AG10803 (cell line): ENCODE measurements around the gene RAP2C.

ENCODE experiments used
- DNase-seq: peaks from one replicate; pipeline ENCODE4 v3.0.0; 2010; ENCODE audit warnings: low read depth
- H3K4me3 ChIP-seq: 2 replicates; pipeline ENCODE4 v1.5.1; 2011; ENCODE audit warnings: mild to moderate bottlenecking, low read length, control low read depth
- TF ChIP-seq, protein P1 (sequence below): conservative IDR thresholded peaks from 2 replicates; pipeline ENCODE4 v1.5.1; 2011; ENCODE audit warnings: mild to moderate bottlenecking, low read length, control low read depth, inconsistent platforms

RAP2C gene

DNA sequence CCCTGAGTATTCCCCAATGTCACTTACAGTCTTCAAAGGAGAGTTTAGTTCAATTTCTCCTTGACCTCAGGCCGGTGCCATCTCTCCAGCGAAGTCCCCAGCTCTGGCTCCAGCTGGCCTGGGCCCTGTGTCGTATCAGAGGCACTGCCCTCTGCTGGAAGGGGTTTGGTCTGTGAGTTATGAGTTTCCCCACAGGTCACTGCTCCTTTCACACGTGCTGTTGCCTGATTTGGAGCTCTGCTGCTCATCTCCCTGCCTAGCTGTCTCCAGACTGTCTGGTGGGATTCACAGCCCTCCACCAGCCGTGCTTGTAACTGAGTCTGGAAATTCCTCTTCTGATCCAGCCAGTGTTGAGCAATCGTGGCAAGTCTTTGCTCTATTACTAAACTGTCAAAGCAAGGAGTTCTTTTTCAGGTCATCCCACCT lies at the start of gene RAP2C:
RAP2C (minus strand) TSS at position 105 of the 426 bp plus-strand sequence. CDS start 2,179 bp downstream, outside the sequence.
- peak within 1 kb of the TSS; percentile 75 for H3K4me3 ChIP-seq
- peak; percentile 59 for DNase-seq
- TF ChIP-seq, protein P1, sequence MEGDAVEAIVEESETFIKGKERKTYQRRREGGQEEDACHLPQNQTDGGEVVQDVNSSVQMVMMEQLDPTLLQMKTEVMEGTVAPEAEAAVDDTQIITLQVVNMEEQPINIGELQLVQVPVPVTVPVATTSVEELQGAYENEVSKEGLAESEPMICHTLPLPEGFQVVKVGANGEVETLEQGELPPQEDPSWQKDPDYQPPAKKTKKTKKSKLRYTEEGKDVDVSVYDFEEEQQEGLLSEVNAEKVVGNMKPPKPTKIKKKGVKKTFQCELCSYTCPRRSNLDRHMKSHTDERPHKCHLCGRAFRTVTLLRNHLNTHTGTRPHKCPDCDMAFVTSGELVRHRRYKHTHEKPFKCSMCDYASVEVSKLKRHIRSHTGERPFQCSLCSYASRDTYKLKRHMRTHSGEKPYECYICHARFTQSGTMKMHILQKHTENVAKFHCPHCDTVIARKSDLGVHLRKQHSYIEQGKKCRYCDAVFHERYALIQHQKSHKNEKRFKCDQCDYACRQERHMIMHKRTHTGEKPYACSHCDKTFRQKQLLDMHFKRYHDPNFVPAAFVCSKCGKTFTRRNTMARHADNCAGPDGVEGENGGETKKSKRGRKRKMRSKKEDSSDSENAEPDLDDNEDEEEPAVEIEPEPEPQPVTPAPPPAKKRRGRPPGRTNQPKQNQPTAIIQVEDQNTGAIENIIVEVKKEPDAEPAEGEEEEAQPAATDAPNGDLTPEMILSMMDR: peak; percentile 70

DNA sequence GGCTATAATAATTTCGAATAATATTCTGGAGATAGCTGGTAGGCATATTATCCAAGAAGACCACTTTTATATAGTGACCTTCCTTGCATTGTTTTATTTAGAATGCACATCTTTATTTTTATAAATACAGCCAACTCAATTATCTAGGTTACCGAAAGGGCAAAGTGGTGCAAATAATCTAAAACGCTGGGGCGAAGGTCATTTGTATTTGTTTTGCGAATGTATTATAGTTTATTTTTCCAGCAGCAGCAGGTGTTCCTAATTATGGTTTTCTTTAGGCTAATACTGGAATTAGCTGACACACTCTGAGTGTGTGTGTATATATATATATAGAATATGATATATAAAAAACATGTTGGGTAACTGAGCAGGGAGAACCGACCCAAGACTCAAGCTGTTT lies 48.1 kb upstream of the RAP2C start:
- no peak overlapping the region for H3K4me3 ChIP-seq
- DNase-seq: no peak
- TF ChIP-seq, protein P1: no peak

DNA sequence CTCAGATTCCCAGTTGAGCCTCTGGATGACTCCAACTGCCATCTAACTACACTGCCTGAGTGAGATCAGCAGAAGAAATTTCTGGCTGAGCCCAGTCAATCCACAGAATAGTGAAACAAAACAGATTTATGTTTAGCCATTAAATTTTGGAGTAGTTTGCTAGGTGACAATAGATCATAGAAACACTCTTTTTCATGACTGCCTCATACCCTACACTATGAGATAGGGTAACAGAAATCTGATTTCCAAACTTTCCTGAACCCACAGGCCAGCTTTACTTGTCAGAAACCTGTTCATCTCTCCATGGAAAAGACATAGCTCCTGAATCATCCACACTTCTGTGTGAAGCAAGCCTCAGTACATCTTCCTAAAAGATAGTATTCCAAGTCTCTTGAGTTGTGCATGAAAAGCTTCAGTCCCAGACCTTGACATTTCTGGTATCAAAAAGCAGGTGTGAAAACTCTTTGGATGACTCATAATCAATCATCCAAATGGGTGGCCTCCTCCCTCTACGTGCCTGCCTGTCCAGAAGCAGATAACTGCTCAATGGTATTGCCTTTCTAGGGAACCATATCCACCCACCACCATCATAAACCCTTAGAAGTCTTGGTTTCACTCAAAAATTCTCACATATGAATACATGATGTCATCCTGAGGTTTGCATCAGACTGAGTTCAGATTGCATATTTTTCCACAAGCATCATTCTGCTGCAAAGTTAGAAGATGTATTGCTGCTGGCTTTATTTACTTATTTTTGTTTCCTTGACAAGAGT lies 47.5 kb upstream of the RAP2C start:
- H3K4me3 ChIP-seq: no peak overlapping the region
- peak; percentile 51 for DNase-seq
- TF ChIP-seq, protein P1: no peak

- no peak overlapping the region for H3K4me3 ChIP-seq
- TF ChIP-seq, protein P1: no peak
- no peak for DNase-seq
These were observed 43.9 kb upstream of the RAP2C start for GRCh38 chrX:132263127-132263526.

DNA sequence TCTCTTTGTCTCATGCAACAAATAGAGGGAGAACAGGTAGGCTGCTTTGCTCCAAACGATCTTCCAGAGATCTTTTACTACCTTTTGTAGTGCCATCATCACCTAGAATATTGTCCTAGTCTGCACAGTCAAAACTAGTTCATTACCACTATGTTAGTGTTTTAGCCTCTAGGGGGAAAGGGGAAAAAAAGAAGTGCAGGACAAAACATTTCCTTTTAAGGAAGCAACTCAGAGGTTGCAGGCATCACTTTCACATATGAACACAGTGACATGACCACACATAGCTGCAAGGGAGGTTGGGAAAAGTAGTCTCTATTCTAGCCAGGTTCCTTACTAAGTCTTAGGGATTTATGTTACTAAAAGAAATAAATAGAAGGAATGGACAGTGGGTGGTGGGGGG lies 39.3 kb upstream of the RAP2C start:
- TF ChIP-seq, protein P1: no peak
- DNase-seq: no peak
- H3K4me3 ChIP-seq: no peak overlapping the region

- no peak overlapping the region for H3K4me3 ChIP-seq
- TF ChIP-seq, protein P1: no peak
- DNase-seq: peak; percentile 72
These were observed 37.9 kb upstream of the RAP2C start for GRCh38 chrX:132257116-132257515.

GRCh38 chrX:132236121-132236520 lies 16.9 kb upstream of the RAP2C start:
- H3K4me3 ChIP-seq: no peak overlapping the region
- TF ChIP-seq, protein P1: no peak
- DNase-seq: no peak
